ENCODE measurements around the gene MAP7D1. TPM values are rescaled to one million over a fixed set of nuclear protein-coding genes. Genes with fewer than 3 reads are reported as not detected.

MAP7D1 gene
- total RNA-seq, 1 donor from 2014 or later, result 93.8 TPM

DNA sequence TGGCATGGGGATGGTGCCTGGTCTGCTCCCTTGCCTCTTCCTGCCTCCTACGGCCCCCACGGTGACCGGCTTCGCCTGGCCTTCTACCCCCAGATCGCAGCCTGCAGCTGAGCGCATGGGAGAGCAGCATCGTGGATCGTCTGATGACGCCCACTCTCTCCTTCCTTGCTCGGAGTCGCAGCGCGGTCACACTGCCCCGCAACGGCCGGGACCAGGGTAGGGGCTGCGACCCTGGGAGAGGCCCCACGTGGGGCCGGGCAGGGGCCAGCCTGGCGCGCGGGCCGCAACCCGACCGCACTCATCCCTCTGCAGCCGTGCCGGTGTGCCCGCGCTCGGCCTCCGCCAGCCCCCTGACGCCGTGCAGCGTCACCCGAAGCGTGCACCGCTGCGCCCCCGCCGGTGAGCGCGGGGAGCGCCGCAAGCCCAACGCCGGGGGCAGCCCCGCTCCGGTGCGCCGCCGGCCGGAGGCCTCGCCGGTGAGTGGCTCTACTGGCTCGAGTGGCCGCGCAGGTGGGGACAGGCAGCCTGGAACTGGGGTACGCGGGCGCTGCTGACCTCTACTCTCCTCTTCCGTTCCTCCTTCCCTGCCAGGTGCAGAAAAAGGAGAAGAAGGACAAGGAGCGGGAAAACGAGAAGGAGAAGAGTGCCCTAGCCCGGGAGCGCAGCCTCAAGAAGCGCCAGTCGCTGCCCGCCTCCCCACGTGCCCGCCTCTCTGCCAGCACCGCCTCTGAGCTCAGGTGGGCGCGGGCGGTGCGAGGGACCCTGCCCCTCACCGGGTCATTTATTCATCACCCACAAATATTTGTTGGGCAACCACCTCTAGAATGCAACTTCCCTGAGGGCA, 20.4 kb downstream of the MAP7D1 start:
- no peak overlapping the region for H3K4me3 ChIP-seq
- intact Hi-C loops (cut with DNase I), result no loop called here
- no peaks in the 10 kb centered on the region for H3K27me3 ChIP-seq
- peak overlapping the region; percentile 59 for H3K27ac ChIP-seq
- peaks cover 16% of the 10 kb centered on the region for H3K4me1 ChIP-seq
- peaks cover 0 to 93% of the 10 kb centered on the region in 2 donors for H3K36me3 ChIP-seq
- TF ChIP-seq, protein P1, sequence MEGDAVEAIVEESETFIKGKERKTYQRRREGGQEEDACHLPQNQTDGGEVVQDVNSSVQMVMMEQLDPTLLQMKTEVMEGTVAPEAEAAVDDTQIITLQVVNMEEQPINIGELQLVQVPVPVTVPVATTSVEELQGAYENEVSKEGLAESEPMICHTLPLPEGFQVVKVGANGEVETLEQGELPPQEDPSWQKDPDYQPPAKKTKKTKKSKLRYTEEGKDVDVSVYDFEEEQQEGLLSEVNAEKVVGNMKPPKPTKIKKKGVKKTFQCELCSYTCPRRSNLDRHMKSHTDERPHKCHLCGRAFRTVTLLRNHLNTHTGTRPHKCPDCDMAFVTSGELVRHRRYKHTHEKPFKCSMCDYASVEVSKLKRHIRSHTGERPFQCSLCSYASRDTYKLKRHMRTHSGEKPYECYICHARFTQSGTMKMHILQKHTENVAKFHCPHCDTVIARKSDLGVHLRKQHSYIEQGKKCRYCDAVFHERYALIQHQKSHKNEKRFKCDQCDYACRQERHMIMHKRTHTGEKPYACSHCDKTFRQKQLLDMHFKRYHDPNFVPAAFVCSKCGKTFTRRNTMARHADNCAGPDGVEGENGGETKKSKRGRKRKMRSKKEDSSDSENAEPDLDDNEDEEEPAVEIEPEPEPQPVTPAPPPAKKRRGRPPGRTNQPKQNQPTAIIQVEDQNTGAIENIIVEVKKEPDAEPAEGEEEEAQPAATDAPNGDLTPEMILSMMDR (IDR thresholded peaks at IDR 0.05), result no peak
- TF ChIP-seq POLR2A (IDR thresholded peaks at IDR 0.05), result no peak
- no peak for TF ChIP-seq POLR2AphosphoS5 (IDR thresholded peaks at IDR 0.05; ENCODE audit: insufficient read depth in 1 of 2, low read depth in 1 of 2)
- no peaks in the 10 kb centered on the region for H3K9me3 ChIP-seq
- DNase-seq (ENCODE audit: extremely low spot score in 2 of 2), result no peak

DNA sequence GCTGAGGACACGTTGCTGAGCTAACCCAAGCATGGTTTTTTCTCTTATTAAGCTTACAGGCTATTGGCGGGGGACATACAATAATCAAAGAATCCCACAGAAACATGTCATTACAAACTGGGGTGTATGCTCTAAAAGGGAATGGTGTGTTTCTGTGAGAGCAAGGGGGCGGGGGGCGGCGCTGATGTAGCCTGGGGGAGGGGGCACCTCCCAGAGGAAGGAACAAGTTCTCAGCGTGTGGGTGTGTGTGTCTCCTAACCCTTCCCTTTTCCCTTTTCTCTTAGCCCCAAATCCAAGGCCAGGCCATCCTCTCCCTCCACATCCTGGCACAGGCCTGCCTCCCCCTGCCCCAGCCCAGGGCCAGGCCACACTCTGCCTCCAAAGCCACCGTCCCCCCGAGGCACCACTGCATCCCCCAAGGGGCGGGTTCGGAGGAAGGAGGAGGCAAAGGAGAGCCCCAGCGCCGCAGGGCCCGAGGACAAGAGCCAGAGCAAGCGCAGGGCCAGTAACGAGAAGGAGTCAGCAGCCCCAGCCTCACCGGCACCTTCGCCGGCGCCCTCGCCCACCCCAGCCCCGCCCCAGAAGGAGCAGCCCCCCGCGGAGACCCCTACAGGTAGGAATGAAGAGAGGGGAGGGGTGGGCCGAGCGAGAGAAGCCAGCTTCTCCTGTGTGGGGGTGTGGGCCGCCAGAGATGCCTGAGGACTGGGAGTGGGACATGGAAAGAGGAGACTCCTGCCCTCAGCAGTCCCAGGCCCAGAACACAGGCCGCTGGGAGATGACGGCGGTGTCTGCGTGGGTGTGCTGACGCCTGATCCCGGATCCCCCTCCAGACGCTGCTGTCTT, 21.9 kb downstream of the MAP7D1 start:
- Histone ChIP-seq H3K36me3 (peaks cover 0 to 80% of the 10 kb centered on the region in 2 donors), H3K27ac (no peak overlapping the region), H3K9me3 (no peaks in the 10 kb centered on the region), H3K27me3 (no peaks in the 10 kb centered on the region), H3K4me3 (no peak overlapping the region), H3K4me1 (peaks cover 15% of the 10 kb centered on the region)
- intact Hi-C loops (cut with DNase I), result no loop called here
- no peak for DNase-seq (ENCODE audit: extremely low spot score in 2 of 2)
- TF ChIP-seq POLR2A (IDR thresholded peaks at IDR 0.05) (no peak), POLR2AphosphoS5 (IDR thresholded peaks at IDR 0.05; ENCODE audit: insufficient read depth in 1 of 2, low read depth in 1 of 2) (no peak)
- TF ChIP-seq, protein P1 (IDR thresholded peaks at IDR 0.05), result no peak

DNA sequence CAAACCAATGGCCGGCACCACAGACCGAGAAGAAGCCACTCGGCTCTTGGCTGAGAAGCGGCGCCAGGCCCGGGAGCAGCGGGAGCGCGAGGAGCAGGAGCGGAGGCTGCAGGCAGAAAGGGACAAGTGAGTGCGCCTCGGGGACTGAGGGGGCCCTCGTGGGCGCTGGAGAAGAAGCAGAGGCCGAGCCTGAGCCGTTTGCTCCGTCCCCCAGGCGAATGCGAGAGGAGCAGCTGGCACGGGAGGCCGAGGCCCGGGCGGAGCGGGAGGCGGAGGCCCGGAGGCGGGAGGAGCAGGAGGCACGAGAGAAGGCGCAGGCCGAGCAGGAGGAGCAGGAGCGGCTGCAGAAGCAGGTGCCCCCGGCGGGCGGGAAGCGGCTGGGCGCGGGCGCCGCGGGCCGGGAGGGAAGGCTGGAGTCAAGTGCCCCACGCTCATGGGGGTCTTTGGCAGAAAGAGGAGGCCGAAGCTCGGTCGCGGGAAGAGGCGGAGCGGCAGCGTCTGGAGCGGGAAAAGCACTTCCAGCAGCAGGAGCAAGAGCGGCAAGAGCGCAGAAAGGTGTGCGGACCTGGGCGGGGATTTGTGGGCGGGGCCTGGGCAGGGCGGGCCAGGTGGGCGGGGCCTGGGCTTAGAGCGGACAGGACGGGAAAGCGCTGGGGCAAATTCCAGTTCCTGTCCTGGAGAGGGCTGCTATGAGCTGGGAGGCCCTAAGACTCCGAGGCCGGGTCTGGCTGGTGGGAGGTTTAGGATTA, 22.7 kb downstream of the MAP7D1 start:
- H3K9me3 ChIP-seq, result no peaks in the 10 kb centered on the region
- TF ChIP-seq, protein P1 (IDR thresholded peaks at IDR 0.05), result no peak
- no peak for TF ChIP-seq POLR2AphosphoS5 (IDR thresholded peaks at IDR 0.05; ENCODE audit: insufficient read depth in 1 of 2, low read depth in 1 of 2)
- no peak for TF ChIP-seq POLR2A (IDR thresholded peaks at IDR 0.05)
- intact Hi-C loops (cut with DNase I), result no loop called here
- H3K36me3 ChIP-seq, result peaks cover 0 to 72% of the 10 kb centered on the region in 2 donors
- no peak for DNase-seq (ENCODE audit: extremely low spot score in 2 of 2)
- H3K4me1 ChIP-seq, result peaks cover 15% of the 10 kb centered on the region
- H3K4me3 ChIP-seq, result no peak overlapping the region
- no peaks in the 10 kb centered on the region for H3K27me3 ChIP-seq
- H3K27ac ChIP-seq, result no peak overlapping the region

DNA sequence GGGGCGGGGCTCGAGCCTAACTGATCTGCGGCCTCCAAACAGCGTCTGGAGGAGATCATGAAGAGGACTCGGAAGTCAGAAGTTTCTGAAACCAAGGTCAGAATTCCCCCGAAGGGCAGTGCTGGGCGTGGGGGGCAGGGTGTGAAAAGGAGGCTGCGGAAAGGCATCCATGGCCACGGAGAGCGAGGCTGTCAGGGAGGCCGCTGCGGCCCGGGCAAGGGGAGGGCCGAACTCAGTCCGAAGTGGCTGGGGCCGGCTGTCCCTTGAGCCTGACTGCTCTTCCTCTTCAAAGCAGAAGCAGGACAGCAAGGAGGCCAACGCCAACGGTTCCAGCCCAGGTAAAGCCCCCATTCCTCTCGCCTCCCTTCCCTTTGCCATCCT, 23.2 kb downstream of the MAP7D1 start:
- Histone ChIP-seq H3K36me3 (peaks cover 0 to 66% of the 10 kb centered on the region in 2 donors), H3K4me3 (no peak overlapping the region), H3K9me3 (no peaks in the 10 kb centered on the region), H3K27ac (no peak overlapping the region), H3K4me1 (peaks cover 15% of the 10 kb centered on the region), H3K27me3 (no peaks in the 10 kb centered on the region)
- no peak for DNase-seq (ENCODE audit: extremely low spot score in 2 of 2)
- TF ChIP-seq POLR2AphosphoS5 (IDR thresholded peaks at IDR 0.05; ENCODE audit: insufficient read depth in 1 of 2, low read depth in 1 of 2) (no peak), POLR2A (IDR thresholded peaks at IDR 0.05) (no peak)
- TF ChIP-seq, protein P1 (IDR thresholded peaks at IDR 0.05), result no peak
- intact Hi-C loops (cut with DNase I), result no loop called here
